WTC11 (cell line): ENCODE measurements around the gene PAM.

ENCODE experiments used
- ATF3 ChIP-seq: sonication (generic); formaldehyde crosslinking; conservative IDR thresholded peaks from 2 replicates; pipeline ENCODE4 v1.8.1; 2022; ENCODE audit warnings: mild to moderate bottlenecking, missing genetic modification reagents
- ATF6 ChIP-seq: sonication (generic); formaldehyde crosslinking; IDR thresholded peaks from 2 replicates; pipeline ENCODE4 v1.8.1; 2023; ENCODE audit warnings: mild to moderate bottlenecking, missing genetic modification reagents
- CREM ChIP-seq: sonication (generic); formaldehyde crosslinking; IDR thresholded peaks from 2 replicates; pipeline ENCODE4 v1.8.1; 2022; ENCODE audit warnings: mild to moderate bottlenecking, missing genetic modification reagents, moderate library complexity
- ESRRA ChIP-seq: sonication (generic); formaldehyde crosslinking; IDR thresholded peaks from 2 replicates; pipeline ENCODE4 v1.8.1; 2022; ENCODE audit warnings: mild to moderate bottlenecking, missing genetic modification reagents, borderline replicate concordance
- ETV6 ChIP-seq: sonication (generic); formaldehyde crosslinking; IDR thresholded peaks from 2 replicates; pipeline ENCODE4 v1.8.1; 2022; ENCODE audit warnings: mild to moderate bottlenecking, missing genetic modification reagents
- GRHL2 ChIP-seq: fragments of 250-450 bp; sonication (Bioruptor Pico); IDR thresholded peaks from 2 replicates; pipeline ENCODE4 v1.8.0; 2022; ENCODE audit warnings: mild to moderate bottlenecking, moderate library complexity; ENCODE audit not compliant: insufficient replicate concordance, severe bottlenecking
- NFYB ChIP-seq: sonication (generic); formaldehyde crosslinking; conservative IDR thresholded peaks from 2 replicates; pipeline ENCODE4 v1.8.0; 2022; ENCODE audit warnings: low read depth, missing genetic modification reagents
- TCF7 ChIP-seq: sonication (generic); formaldehyde crosslinking; IDR thresholded peaks from 2 replicates; pipeline ENCODE4 v1.8.0; 2022; ENCODE audit warnings: mild to moderate bottlenecking, low read depth, missing genetic modification reagents, moderate library complexity
- TEAD4 ChIP-seq: sonication (generic); formaldehyde crosslinking; IDR thresholded peaks from 2 replicates; pipeline ENCODE4 v1.8.0; 2022; ENCODE audit warnings: mild to moderate bottlenecking, missing genetic modification reagents
- ZNF317 ChIP-seq: sonication (generic); formaldehyde crosslinking; IDR thresholded peaks from 2 replicates; pipeline ENCODE4 v1.8.1; 2023; ENCODE audit warnings: low read depth, mild to moderate bottlenecking, moderate library complexity, missing genetic modification reagents, borderline replicate concordance
- TF ChIP-seq, protein P1 (sequence below): fragments of 200-600 bp; IDR thresholded peaks from 2 replicates; pipeline ENCODE4 v1.8.0; 2022; ENCODE audit warnings: antibody characterized with exemption
- TF ChIP-seq, protein P2 (sequence below): sonication (generic); formaldehyde crosslinking; IDR thresholded peaks from 2 replicates; pipeline ENCODE4 v1.8.0; 2022; ENCODE audit warnings: mild to moderate bottlenecking, missing genetic modification reagents
- TF ChIP-seq, protein P3 (sequence below): fragments of 250-450 bp; sonication (Bioruptor Pico); IDR thresholded peaks from 2 replicates; pipeline ENCODE4 v2.1.2; 2022; ENCODE audit warnings: mild to moderate bottlenecking, moderate library complexity

GRCh38 chr5:102941111-102941510, 186.0 kb downstream of the PAM start:
- TF ChIP-seq, protein P1, sequence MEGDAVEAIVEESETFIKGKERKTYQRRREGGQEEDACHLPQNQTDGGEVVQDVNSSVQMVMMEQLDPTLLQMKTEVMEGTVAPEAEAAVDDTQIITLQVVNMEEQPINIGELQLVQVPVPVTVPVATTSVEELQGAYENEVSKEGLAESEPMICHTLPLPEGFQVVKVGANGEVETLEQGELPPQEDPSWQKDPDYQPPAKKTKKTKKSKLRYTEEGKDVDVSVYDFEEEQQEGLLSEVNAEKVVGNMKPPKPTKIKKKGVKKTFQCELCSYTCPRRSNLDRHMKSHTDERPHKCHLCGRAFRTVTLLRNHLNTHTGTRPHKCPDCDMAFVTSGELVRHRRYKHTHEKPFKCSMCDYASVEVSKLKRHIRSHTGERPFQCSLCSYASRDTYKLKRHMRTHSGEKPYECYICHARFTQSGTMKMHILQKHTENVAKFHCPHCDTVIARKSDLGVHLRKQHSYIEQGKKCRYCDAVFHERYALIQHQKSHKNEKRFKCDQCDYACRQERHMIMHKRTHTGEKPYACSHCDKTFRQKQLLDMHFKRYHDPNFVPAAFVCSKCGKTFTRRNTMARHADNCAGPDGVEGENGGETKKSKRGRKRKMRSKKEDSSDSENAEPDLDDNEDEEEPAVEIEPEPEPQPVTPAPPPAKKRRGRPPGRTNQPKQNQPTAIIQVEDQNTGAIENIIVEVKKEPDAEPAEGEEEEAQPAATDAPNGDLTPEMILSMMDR = no peak
- TF ChIP-seq ATF6 (CRISPR knock-in tag) (no peak), ETV6 (CRISPR knock-in tag) (no peak), TEAD4 (no peak), NFYB (CRISPR knock-in tag) (no peak), TCF7 (no peak), CREM (CRISPR knock-in tag) (no peak), ATF3 (CRISPR knock-in tag) (no peak), ZNF317 (CRISPR knock-in tag) (no peak), ESRRA (CRISPR knock-in tag) (no peak), GRHL2 (no peak)
- TF ChIP-seq, protein P2, sequence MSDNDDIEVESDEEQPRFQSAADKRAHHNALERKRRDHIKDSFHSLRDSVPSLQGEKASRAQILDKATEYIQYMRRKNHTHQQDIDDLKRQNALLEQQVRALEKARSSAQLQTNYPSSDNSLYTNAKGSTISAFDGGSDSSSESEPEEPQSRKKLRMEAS = no peak
- TF ChIP-seq, protein P3, sequence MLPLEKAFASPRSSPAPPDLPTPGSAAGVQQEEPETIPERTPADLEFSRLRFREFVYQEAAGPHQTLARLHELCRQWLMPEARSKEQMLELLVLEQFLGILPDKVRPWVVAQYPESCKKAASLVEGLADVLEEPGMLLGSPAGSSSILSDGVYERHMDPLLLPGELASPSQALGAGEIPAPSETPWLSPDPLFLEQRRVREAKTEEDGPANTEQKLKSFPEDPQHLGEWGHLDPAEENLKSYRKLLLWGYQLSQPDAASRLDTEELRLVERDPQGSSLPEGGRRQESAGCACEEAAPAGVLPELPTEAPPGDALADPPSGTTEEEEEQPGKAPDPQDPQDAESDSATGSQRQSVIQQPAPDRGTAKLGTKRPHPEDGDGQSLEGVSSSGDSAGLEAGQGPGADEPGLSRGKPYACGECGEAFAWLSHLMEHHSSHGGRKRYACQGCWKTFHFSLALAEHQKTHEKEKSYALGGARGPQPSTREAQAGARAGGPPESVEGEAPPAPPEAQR (CRISPR knock-in tag) = no peak
